Gastrocnemius medialis (tissue), 4 donors: ENCODE results near the gene SLC12A3. TPM values are rescaled to one million over a fixed set of nuclear protein-coding genes. Genes with fewer than 3 reads are reported as not detected.

Experiments
- ATAC-seq, 2 donors: fragments of 150-250 bp; one replicate each; pipeline ENCODE4 v1.9.1; 2016
- DNase-seq, 2 donors: peaks; one replicate each; pipeline ENCODE4 v3.0.0-alpha.2; 2019
- H3K27ac ChIP-seq, 4 donors: fragments of 200-600 bp; sonication (generic); 1 replicate in 1 of 4; 2 replicates in 3 of 4; pipeline ENCODE4 v1.5.1; 2016 to 2018; ENCODE audit warnings: mild to moderate bottlenecking in 2 of 4, moderate library complexity in 1 of 4
- H3K27me3 ChIP-seq, 3 donors: fragments of 200-600 bp; sonication (generic) in 2 of 3; 1 replicate in 1 of 3; 2 replicates in 2 of 3; pipeline versions ENCODE4 v1.5.1 to v1.6.0; 2016 to 2019; ENCODE audit warnings: mild to moderate bottlenecking in 1 of 3, moderate library complexity in 1 of 3
- H3K36me3 ChIP-seq, 2 donors: fragments of 200-600 bp; sonication (generic) in 1 of 2; one replicate each; pipeline ENCODE4 v1.5.1; 2017 to 2018
- H3K4me1 ChIP-seq, 2 donors: fragments of 200-600 bp; sonication (generic) in 1 of 2; one replicate each; pipeline ENCODE4 v1.5.1; 2016 to 2017; ENCODE audit warnings: mild to moderate bottlenecking in 2 of 2
- H3K4me3 ChIP-seq, 4 donors: fragments of 200-600 bp; sonication (generic) in 3 of 4; 1 replicate in 1 of 4; 2 replicates in 3 of 4; pipeline ENCODE4 v1.5.1; 2016 to 2019; ENCODE audit warnings: mild to moderate bottlenecking in 2 of 4
- H3K9me3 ChIP-seq, 3 donors: fragments of 200-600 bp; sonication (generic) in 2 of 3; 1 replicate in 1 of 3; 2 replicates in 2 of 3; pipeline ENCODE4 v1.5.1; 2016 to 2019
- POLR2A ChIP-seq, 2 donors: fragments of 450-650 bp; IDR thresholded peaks; one replicate each; pipeline ENCODE4 v1.6.1; 2017; ENCODE audit warnings: antibody characterized with exemption in 2 of 2, mild to moderate bottlenecking in 2 of 2, moderate library complexity in 2 of 2
- in situ Hi-C, 4 donors: fragments of 200-750 bp; cut with MboI; loops; one replicate each; pipeline versions ENCODE4 v1.15.0 to v1.8.0; 2017; ENCODE audit warnings: low sequenced_read_pairs in 4 of 4
- intact Hi-C: fragments of 100-400 bp; cut with DNase I; formaldehyde crosslinking; loops from one replicate; pipeline ENCODE4 v1.15.1; 2023; ENCODE audit warnings: low total_unique reads
- total RNA-seq, 4 donors: library from RNA; depleted of rRNA; stranded (reverse); fragments of >200 nt; gene quantifications; one replicate each; pipeline versions ENCODE4 v1.1.0 to v1.2.3, GENCODE V29; 2016
- TF ChIP-seq, protein P1 (sequence below), 5 experiments: fragments of 450-650 bp in 3 of 5; fragments of 200-600 bp in 2 of 5; sonication (generic) in 2 of 5; IDR thresholded peaks in 4 of 5; conservative IDR thresholded peaks in 1 of 5; 1 replicate in 4 of 5; 2 replicates in 1 of 5; pipeline ENCODE4 v1.5.1; 2016 to 2019; ENCODE audit warnings: antibody characterized with exemption in 5 of 5, mild to moderate bottlenecking in 3 of 5, moderate library complexity in 3 of 5

SLC12A3 gene
- total RNA-seq, 4 donors from 2014 or later, result not detected

DNA sequence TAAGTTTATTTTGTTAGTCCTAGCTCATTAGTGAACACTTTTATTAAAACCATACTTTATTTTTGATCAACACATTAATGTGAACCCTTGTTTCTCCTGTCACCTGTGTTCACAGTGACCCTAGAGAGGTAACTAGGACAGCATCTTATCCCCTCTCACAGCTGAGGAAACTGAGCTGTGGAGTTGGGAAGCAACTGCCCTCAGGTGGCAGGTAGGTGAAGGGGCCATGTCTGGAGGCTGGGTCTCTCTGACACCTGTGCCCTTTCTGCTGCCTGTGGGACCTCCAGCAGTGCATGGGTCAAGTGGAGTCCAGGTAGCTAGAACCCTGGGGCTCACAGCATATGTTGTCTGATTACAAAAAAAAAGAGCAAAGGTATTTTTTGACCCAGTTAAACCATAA, 22.9 kb upstream of the SLC12A3 start:
- intact Hi-C loops (no loop called here), in situ Hi-C loops (no loop called here)
- no peak overlapping the region for H3K27ac ChIP-seq
- no peak overlapping the region for H3K4me3 ChIP-seq
- no peak for TF ChIP-seq POLR2A (IDR thresholded peaks at IDR 0.05)
- TF ChIP-seq, protein P1, sequence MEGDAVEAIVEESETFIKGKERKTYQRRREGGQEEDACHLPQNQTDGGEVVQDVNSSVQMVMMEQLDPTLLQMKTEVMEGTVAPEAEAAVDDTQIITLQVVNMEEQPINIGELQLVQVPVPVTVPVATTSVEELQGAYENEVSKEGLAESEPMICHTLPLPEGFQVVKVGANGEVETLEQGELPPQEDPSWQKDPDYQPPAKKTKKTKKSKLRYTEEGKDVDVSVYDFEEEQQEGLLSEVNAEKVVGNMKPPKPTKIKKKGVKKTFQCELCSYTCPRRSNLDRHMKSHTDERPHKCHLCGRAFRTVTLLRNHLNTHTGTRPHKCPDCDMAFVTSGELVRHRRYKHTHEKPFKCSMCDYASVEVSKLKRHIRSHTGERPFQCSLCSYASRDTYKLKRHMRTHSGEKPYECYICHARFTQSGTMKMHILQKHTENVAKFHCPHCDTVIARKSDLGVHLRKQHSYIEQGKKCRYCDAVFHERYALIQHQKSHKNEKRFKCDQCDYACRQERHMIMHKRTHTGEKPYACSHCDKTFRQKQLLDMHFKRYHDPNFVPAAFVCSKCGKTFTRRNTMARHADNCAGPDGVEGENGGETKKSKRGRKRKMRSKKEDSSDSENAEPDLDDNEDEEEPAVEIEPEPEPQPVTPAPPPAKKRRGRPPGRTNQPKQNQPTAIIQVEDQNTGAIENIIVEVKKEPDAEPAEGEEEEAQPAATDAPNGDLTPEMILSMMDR (IDR thresholded peaks at IDR 0.05 in 4 of 5, conservative IDR thresholded peaks at IDR 0.05 in 1 of 5), result no peak
- H3K4me1 ChIP-seq, result no peaks in the 10 kb centered on the region
- no peaks in the 10 kb centered on the region for H3K27me3 ChIP-seq
- ATAC-seq, result no peak
- peaks cover 0 to 50% of the 10 kb centered on the region in 2 donors for H3K36me3 ChIP-seq
- no peaks in the 10 kb centered on the region for H3K9me3 ChIP-seq
- no peak for DNase-seq

DNA sequence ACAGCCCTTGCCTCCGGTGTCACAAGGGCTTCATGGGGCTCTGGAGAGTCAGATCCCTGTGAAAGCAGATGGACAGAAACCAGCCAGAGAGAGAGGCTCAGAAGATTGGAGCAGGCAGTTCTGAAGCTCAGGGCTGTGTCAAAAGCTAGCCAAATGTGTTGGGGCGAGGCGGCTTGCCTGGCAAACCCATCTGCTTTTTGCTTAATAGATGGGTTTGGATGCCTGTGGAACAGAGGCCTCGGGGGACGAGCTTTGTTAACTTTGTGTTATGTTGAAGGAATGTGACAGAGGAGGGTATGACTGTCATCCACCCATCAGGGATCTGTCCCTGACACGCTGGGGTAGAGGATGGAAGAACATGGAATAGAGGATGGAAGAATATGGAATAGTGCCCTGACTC, 21.0 kb upstream of the SLC12A3 start:
- TF ChIP-seq, protein P1 (IDR thresholded peaks at IDR 0.05 in 4 of 5, conservative IDR thresholded peaks at IDR 0.05 in 1 of 5), result no peak
- TF ChIP-seq POLR2A (IDR thresholded peaks at IDR 0.05), result no peak
- Histone ChIP-seq H3K9me3 (no peaks in the 10 kb centered on the region), H3K36me3 (peaks cover 0 to 35% of the 10 kb centered on the region in 2 donors), H3K4me1 (peaks cover 5 to 9% of the 10 kb centered on the region in 2 donors), H3K27ac (no peak overlapping the region), H3K27me3 (no peaks in the 10 kb centered on the region), H3K4me3 (no peak overlapping the region)
- ATAC-seq, result no peak
- no peak for DNase-seq
- intact Hi-C loops (no loop called here), in situ Hi-C loops (no loop called here)

DNA sequence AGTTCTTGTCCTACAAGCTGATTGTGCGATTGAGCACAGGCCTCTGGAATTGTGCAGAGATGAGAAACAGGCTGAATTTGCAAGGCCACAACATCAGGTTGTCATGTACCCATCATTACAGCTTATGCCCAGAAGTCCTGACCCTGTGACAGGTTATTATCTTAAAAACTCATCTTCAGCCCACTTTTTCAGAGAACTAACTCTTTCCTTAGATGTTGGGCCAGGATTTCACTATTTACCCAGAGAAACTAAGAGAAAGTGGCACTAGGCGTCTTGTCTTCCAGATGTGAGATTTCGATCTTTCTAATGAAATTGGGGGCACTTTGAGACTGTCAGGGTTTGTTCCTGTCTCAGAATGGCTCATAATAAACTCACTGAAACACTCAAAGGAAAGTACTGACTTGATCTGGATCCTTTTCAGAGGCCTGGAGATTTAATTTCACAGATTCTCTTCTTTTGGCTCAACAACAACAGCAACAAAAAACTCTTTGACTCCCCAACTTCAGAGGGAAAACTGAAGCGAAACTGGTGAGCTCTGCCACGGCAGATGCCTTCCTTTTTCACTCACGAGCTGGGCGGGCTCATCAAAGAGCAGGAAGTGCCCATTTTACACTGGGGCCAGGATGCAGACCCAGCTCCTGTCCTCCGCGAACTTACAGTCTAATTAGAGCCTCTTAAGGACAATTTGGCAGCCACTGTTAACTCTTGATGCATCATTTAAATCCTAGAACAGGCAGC, 17.7 kb upstream of the SLC12A3 start:
- in situ Hi-C loops (no loop called here), intact Hi-C loops (no loop called here)
- Histone ChIP-seq H3K9me3 (no peaks in the 10 kb centered on the region), H3K27me3 (no peaks in the 10 kb centered on the region), H3K4me1 (peaks cover 5 to 9% of the 10 kb centered on the region in 2 donors), H3K27ac (no peak overlapping the region), H3K36me3 (peaks cover 0 to 23% of the 10 kb centered on the region in 2 donors), H3K4me3 (no peak overlapping the region)
- TF ChIP-seq POLR2A (IDR thresholded peaks at IDR 0.05), result no peak
- DNase-seq (no peak), ATAC-seq (no peak)

DNA sequence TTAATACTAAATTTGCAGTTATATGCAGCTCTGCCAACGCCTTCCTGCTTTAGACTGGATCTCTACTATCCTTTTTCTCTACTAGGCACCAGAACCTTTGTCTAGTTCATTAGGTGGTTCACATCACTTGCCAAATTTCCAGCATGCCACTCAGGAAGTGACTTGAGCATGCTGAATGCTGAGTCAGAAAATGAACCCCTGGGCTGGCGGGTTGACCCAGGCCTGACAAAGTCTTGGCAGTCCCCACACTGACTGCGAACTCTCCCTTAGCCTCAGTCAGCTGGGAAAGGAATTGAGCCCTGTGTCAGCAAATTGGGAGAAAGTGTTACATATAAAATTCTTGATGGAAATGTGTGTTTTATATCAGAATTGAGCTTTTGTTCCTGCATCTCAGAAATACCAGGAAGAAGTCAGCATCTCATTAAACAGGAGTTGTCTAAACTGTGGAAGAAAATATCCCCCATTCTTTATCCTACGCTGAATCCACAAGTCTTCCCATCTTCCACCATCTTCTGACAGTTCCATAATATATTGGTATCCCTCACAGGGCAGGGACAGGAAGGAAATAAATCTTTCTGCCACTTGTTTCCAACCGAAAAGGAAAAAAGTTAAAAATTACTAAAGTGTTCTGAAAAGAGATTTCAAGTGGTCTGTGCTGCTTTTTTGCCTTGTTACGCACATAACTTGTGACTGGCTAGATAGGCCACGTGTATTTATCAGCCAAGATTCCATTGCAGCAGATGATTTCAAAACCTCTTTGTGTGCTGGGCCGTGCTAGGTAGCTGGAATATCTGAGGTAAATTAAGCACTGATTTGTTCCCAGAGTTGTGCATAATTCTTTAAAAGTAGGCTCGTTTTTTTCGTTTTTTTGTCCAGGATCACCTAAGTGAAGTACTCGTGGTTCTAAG, 16.7 kb upstream of the SLC12A3 start:
- no peak for ATAC-seq

More for the DNA sequence above, 16.7 kb upstream of the SLC12A3 start:
- no peak for DNase-seq
- Histone ChIP-seq H3K36me3 (peaks cover 0 to 13% of the 10 kb centered on the region in 2 donors), H3K27me3 (no peaks in the 10 kb centered on the region), H3K4me3 (no peak overlapping the region), H3K4me1 (peaks cover 5 to 9% of the 10 kb centered on the region in 2 donors), H3K9me3 (no peaks in the 10 kb centered on the region), H3K27ac (no peak overlapping the region)
- intact Hi-C loops, result no loop called here
- in situ Hi-C loops, result no loop called here
- TF ChIP-seq, protein P1 (IDR thresholded peaks at IDR 0.05 in 4 of 5, conservative IDR thresholded peaks at IDR 0.05 in 1 of 5), result no peak
- no peak for TF ChIP-seq POLR2A (IDR thresholded peaks at IDR 0.05)
